ENCODE measurements around the gene CREB5.

Gene CREB5

DNA sequence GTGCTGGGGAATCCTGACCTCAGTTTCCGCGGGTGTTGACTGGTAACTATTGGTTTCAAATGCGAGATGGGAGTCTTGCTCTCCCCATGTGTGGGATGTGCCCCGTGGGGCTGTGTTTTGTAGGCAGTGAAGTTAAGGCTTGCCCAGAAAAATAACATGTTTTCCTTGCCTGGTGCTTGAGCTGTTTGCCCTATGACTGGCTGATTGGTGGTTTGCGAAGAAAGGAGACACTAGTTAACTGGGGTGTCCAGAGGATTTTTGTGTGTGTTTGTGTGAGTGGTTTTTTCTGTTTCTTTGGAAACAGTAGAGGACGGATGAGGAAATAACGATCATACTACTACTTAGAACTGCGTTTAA, 61.9 kb downstream of the CREB5 start:
- Histone ChIP-seq H3K9ac (ENCODE audit: low read depth, low read length, poor library complexity, severe bottlenecking) (no peak overlapping the region), H3K27me3 (ENCODE audit: insufficient read depth, low read length, poor library complexity, severe bottlenecking) (no peaks in the 10 kb centered on the region), H2AFZ (ENCODE audit: low read length) (no peak overlapping the region), H3K4me3 (ENCODE audit: low read length, poor library complexity, severe bottlenecking) (no peak overlapping the region), H3K79me2 (ENCODE audit: insufficient read depth, low read length) (no peaks in the 10 kb centered on the region), H3K4me2 (ENCODE audit: low read depth, low read length, poor library complexity, severe bottlenecking) (no peak overlapping the region), H4K20me1 (ENCODE audit: insufficient read depth, low read length, poor library complexity, severe bottlenecking) (no peaks in the 10 kb centered on the region), H3K9me2 (replicated peaks; ENCODE audit: low read depth, low read length) (no peaks in the 10 kb centered on the region), H3K36me3 (ENCODE audit: insufficient read depth, low read length) (no peaks in the 10 kb centered on the region), H3K4me1 (ENCODE audit: insufficient read depth, low read length, poor library complexity, severe bottlenecking) (peaks cover 6% of the 10 kb centered on the region), H3F3A (ENCODE audit: low read depth) (no peaks in the 10 kb centered on the region), H3K9me3 (ENCODE audit: insufficient read depth, low read depth, low read length) (no peaks in the 10 kb centered on the region)
- TF ChIP-seq EZH2phosphoT487 (IDR thresholded peaks at IDR 0.05; ENCODE audit: borderline replicate concordance) = no peak
- TF ChIP-seq, protein P1, sequence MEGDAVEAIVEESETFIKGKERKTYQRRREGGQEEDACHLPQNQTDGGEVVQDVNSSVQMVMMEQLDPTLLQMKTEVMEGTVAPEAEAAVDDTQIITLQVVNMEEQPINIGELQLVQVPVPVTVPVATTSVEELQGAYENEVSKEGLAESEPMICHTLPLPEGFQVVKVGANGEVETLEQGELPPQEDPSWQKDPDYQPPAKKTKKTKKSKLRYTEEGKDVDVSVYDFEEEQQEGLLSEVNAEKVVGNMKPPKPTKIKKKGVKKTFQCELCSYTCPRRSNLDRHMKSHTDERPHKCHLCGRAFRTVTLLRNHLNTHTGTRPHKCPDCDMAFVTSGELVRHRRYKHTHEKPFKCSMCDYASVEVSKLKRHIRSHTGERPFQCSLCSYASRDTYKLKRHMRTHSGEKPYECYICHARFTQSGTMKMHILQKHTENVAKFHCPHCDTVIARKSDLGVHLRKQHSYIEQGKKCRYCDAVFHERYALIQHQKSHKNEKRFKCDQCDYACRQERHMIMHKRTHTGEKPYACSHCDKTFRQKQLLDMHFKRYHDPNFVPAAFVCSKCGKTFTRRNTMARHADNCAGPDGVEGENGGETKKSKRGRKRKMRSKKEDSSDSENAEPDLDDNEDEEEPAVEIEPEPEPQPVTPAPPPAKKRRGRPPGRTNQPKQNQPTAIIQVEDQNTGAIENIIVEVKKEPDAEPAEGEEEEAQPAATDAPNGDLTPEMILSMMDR (conservative IDR thresholded peaks at IDR 0.05; ENCODE audit: low read length) = no peak

DNA sequence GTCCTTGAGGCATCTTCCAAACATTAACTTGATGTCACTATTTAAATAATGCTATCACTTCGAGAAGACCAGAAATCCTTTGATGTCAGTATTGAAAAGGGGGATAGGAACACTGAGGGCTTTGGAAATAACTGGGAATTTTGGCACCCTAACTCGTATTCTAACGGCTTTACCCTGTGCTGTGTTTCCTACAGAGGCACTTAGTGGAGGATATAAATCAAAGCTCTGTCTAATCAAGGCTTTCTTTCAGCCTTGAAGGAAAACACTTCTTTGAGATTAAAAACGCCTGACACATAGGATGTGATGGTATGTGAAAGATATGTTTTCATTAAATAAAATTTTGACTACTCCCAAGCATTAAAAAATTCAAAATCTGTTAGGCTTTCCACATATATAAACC, 62.3 kb downstream of the CREB5 start:
- TF ChIP-seq, protein P1 (conservative IDR thresholded peaks at IDR 0.05; ENCODE audit: low read length) = no peak
- no peak for TF ChIP-seq EZH2phosphoT487 (IDR thresholded peaks at IDR 0.05; ENCODE audit: borderline replicate concordance)
- no peak overlapping the region for H3K4me3 ChIP-seq (ENCODE audit: low read length, poor library complexity, severe bottlenecking)
- no peak overlapping the region for H2AFZ ChIP-seq (ENCODE audit: low read length)
- no peaks in the 10 kb centered on the region for H3K36me3 ChIP-seq (ENCODE audit: insufficient read depth, low read length)
- H3F3A ChIP-seq (ENCODE audit: low read depth) = no peaks in the 10 kb centered on the region
- peaks cover 10% of the 10 kb centered on the region for H3K4me1 ChIP-seq (ENCODE audit: insufficient read depth, low read length, poor library complexity, severe bottlenecking)
- H3K9me3 ChIP-seq (ENCODE audit: insufficient read depth, low read depth, low read length) = no peaks in the 10 kb centered on the region
- no peak overlapping the region for H3K4me2 ChIP-seq (ENCODE audit: low read depth, low read length, poor library complexity, severe bottlenecking)
- no peaks in the 10 kb centered on the region for H3K27me3 ChIP-seq (ENCODE audit: insufficient read depth, low read length, poor library complexity, severe bottlenecking)
- no peak overlapping the region for H3K9ac ChIP-seq (ENCODE audit: low read depth, low read length, poor library complexity, severe bottlenecking)
- no peaks in the 10 kb centered on the region for H3K79me2 ChIP-seq (ENCODE audit: insufficient read depth, low read length)
- H3K9me2 ChIP-seq (replicated peaks; ENCODE audit: low read depth, low read length) = no peaks in the 10 kb centered on the region
- no peaks in the 10 kb centered on the region for H4K20me1 ChIP-seq (ENCODE audit: insufficient read depth, low read length, poor library complexity, severe bottlenecking)

DNA sequence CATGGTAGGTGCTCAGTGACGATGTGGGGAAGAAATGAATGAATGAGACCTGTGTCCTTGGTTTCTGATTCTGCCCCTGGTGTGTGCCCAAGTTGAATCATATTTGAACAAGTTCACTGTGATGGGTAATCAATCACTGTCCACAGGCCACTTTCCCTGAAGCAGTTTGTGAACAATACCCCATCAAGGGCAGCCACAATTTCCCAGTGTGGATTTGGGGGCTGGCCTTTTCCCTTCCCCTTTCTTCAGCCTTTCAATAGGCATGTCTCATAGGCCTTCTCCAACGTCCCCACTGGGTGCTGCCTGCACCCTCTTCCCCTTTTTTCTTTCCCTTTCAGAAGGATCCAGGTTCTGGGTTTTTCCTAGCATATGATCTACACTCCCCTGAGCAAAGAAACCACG, 64.7 kb downstream of the CREB5 start:
- no peak overlapping the region for H3K4me2 ChIP-seq (ENCODE audit: low read depth, low read length, poor library complexity, severe bottlenecking)
- no peak overlapping the region for H3K9ac ChIP-seq (ENCODE audit: low read depth, low read length, poor library complexity, severe bottlenecking)
- H3K79me2 ChIP-seq (ENCODE audit: insufficient read depth, low read length) = no peaks in the 10 kb centered on the region
- H3K4me1 ChIP-seq (ENCODE audit: insufficient read depth, low read length, poor library complexity, severe bottlenecking) = peaks cover 32% of the 10 kb centered on the region
- H3K4me3 ChIP-seq (ENCODE audit: low read length, poor library complexity, severe bottlenecking) = no peak overlapping the region
- H3K36me3 ChIP-seq (ENCODE audit: insufficient read depth, low read length) = no peaks in the 10 kb centered on the region
- no peaks in the 10 kb centered on the region for H3K9me3 ChIP-seq (ENCODE audit: insufficient read depth, low read depth, low read length)
- no peaks in the 10 kb centered on the region for H3K27me3 ChIP-seq (ENCODE audit: insufficient read depth, low read length, poor library complexity, severe bottlenecking)
- H4K20me1 ChIP-seq (ENCODE audit: insufficient read depth, low read length, poor library complexity, severe bottlenecking) = no peaks in the 10 kb centered on the region
- H2AFZ ChIP-seq (ENCODE audit: low read length) = no peak overlapping the region
- H3F3A ChIP-seq (ENCODE audit: low read depth) = no peaks in the 10 kb centered on the region
- TF ChIP-seq EZH2phosphoT487 (IDR thresholded peaks at IDR 0.05; ENCODE audit: borderline replicate concordance) = no peak
- no peaks in the 10 kb centered on the region for H3K9me2 ChIP-seq (replicated peaks; ENCODE audit: low read depth, low read length)

DNA sequence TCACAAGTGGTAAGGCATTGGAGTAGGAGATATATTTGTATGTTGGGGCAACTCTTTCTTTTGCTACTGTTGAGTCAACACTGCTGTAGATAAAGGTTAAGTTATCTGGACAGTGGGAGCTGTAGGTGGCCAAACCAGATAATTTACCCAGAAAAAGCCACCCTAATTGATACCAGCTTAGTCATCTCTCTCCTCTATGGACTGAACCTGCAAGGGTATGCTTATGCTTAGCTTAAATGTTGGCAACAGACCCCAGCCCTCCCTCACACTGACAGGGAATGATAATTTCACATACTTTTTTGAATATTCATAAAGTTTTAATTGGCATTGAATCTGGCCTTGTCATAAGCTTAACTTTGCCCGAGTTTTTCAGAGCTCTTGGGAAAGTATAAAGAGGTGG, 66.3 kb downstream of the CREB5 start:
- Histone ChIP-seq H3K9me3 (ENCODE audit: insufficient read depth, low read depth, low read length) (no peaks in the 10 kb centered on the region), H3K4me1 (ENCODE audit: insufficient read depth, low read length, poor library complexity, severe bottlenecking) (peaks cover 48% of the 10 kb centered on the region), H3K36me3 (ENCODE audit: insufficient read depth, low read length) (no peaks in the 10 kb centered on the region), H3F3A (ENCODE audit: low read depth) (no peaks in the 10 kb centered on the region), H3K79me2 (ENCODE audit: insufficient read depth, low read length) (no peaks in the 10 kb centered on the region), H3K9ac (ENCODE audit: low read depth, low read length, poor library complexity, severe bottlenecking) (no peak overlapping the region), H2AFZ (ENCODE audit: low read length) (no peak overlapping the region), H3K9me2 (replicated peaks; ENCODE audit: low read depth, low read length) (no peaks in the 10 kb centered on the region), H3K4me3 (ENCODE audit: low read length, poor library complexity, severe bottlenecking) (no peak overlapping the region), H3K27me3 (ENCODE audit: insufficient read depth, low read length, poor library complexity, severe bottlenecking) (no peaks in the 10 kb centered on the region), H4K20me1 (ENCODE audit: insufficient read depth, low read length, poor library complexity, severe bottlenecking) (no peaks in the 10 kb centered on the region), H3K4me2 (ENCODE audit: low read depth, low read length, poor library complexity, severe bottlenecking) (no peak overlapping the region)
- TF ChIP-seq EZH2phosphoT487 (IDR thresholded peaks at IDR 0.05; ENCODE audit: borderline replicate concordance) = no peak
- TF ChIP-seq, protein P1 (conservative IDR thresholded peaks at IDR 0.05; ENCODE audit: low read length) = no peak

Measured in Loucy (cell line).